Esophagus muscularis mucosa (tissue), 4 donors: ENCODE results near the gene DNAH14. TPM values are rescaled to one million over a fixed set of nuclear protein-coding genes. Genes with fewer than 3 reads are reported as not detected.

Source experiments
- DNase-seq: peaks from one replicate; pipeline ENCODE4 v3.0.0-alpha.2; 2017; ENCODE audit errors: extremely low spot score
- H3K27ac ChIP-seq, 4 donors: fragments of 200-600 bp; sonication (generic); replicated peaks in 1 of 4; 1 replicate in 3 of 4; 2 replicates in 1 of 4; pipeline ENCODE4 v1.5.1; 2016 to 2019; ENCODE audit warnings: mild to moderate bottlenecking in 1 of 4
- H3K27me3 ChIP-seq, 4 donors: fragments of 200-600 bp; sonication (generic); one replicate each; pipeline versions ENCODE4 v1.5.1 to v1.6.0; 2016 to 2019
- H3K36me3 ChIP-seq, 4 donors: fragments of 200-600 bp; sonication (generic); one replicate each; pipeline ENCODE4 v1.5.1; 2016 to 2019
- H3K4me1 ChIP-seq, 4 donors: fragments of 200-600 bp; sonication (generic); one replicate each; pipeline ENCODE4 v1.5.1; 2016 to 2019
- H3K4me3 ChIP-seq, 4 donors: fragments of 200-600 bp; sonication (generic); 1 replicate in 2 of 4; 2 replicates in 2 of 4; pipeline ENCODE4 v1.5.1; 2016 to 2019; ENCODE audit warnings: mild to moderate bottlenecking in 4 of 4, moderate library complexity in 1 of 4
- H3K9me3 ChIP-seq, 4 donors: fragments of 200-600 bp; sonication (generic); 1 replicate in 3 of 4; 2 replicates in 1 of 4; pipeline ENCODE4 v1.5.1; 2016 to 2019
- CTCF ChIP-seq, 3 experiments: fragments of 200-600 bp in 2 of 3; fragments of 450-650 bp in 1 of 3; sonication (generic) in 2 of 3; IDR thresholded peaks; one replicate each; pipeline ENCODE4 v1.5.1; 2017 to 2019; ENCODE audit warnings: antibody characterized with exemption in 3 of 3, mild to moderate bottlenecking in 2 of 3, moderate library complexity in 1 of 3
- EP300 ChIP-seq: sonication (generic); formaldehyde crosslinking; IDR thresholded peaks from one replicate; pipeline ENCODE4 v1.6.1; 2017; ENCODE audit warnings: antibody characterized with exemption
- POLR2A ChIP-seq: fragments of 450-650 bp; IDR thresholded peaks from one replicate; pipeline ENCODE4 v1.6.1; 2017; ENCODE audit warnings: antibody characterized with exemption, moderate library complexity, mild to moderate bottlenecking, low read depth
- POLR2AphosphoS5 ChIP-seq, 2 donors: sonication (generic); formaldehyde crosslinking; IDR thresholded peaks; one replicate each; pipeline ENCODE4 v1.6.1; 2017; ENCODE audit warnings: antibody characterized with exemption in 2 of 2
- WGBS: methylation state at CpG from one replicate; pipeline ENCODE4 v1.1.5; 2018; 5-methylcytosine and 5-hydroxymethylcytosine counted together
- intact Hi-C: fragments of 100-400 bp; cut with DNase I; formaldehyde crosslinking; loops from one replicate; pipeline ENCODE4 v1.15.1; 2023
- total RNA-seq, 4 donors: library from RNA; depleted of rRNA; stranded (reverse); fragments of >200 nt; gene quantifications; one replicate each; pipeline versions ENCODE4 v1.1.0 to v1.2.1, GENCODE V29; 2016

Gene DNAH14
- total RNA-seq, 4 donors from 2014 or later = 8.9 to 16.6 (median 15.6) TPM

DNA sequence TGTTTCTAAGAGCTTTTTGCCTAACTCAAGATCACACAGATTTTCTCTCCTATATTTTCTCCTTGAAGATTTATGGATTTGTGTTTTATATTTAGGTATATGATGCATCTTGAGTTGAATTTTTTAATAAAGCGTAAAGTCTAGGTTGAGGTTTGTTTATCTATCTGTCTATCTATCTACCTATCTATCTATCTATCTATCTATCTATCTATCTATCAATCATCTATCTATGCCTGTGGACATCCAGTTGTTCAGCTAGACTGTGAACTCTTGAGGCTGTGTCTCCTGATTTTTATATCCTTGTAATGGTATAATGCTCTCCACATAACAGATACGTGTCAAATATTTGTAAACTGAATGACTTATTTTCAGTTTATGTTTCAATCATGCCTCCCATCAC is 120.1 kb downstream of the DNAH14 start:
- intact Hi-C loops = no loop called here
- no peaks in the 10 kb centered on the region for H3K4me1 ChIP-seq

DNA sequence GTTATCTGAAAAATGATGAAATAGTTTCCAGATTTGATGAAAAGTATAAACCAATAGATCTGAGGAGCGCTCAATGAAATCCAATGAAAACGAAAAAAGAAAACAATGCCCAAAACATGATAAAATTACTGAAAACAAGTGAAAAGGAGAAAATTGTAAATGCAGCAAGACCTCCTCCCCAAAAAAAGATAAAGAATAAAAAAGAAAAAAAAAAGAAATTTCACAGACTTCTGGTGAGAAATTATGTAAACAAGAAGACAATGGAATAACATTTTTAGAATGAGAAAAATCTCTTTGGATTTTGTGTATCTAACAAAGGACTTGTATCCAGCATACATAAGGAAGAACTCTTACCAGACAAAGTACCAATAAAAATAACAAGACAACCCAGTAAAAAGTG is 134.2 kb downstream of the DNAH14 start:
- DNase-seq = no peak
- H3K9me3 ChIP-seq = no peaks in the 10 kb centered on the region
- H3K4me3 ChIP-seq = no peak overlapping the region
- no peaks in the 10 kb centered on the region for H3K27me3 ChIP-seq
- intact Hi-C loops = no loop called here
- H3K36me3 ChIP-seq = no peaks in the 10 kb centered on the region
- TF ChIP-seq EP300 (no peak), POLR2A (no peak), CTCF (IDR thresholded peaks at IDR 0.05) (no peak), POLR2AphosphoS5 (IDR thresholded peaks at IDR 0.05) (no peak)
- 96% methylated on average over 2 of the region's 2 CpGs for WGBS
- no peaks in the 10 kb centered on the region for H3K4me1 ChIP-seq
- no peak overlapping the region for H3K27ac ChIP-seq

More for the DNA sequence above, 120.1 kb downstream of the DNAH14 start:
- Histone ChIP-seq H3K27me3 (no peaks in the 10 kb centered on the region), H3K36me3 (no peaks in the 10 kb centered on the region), H3K27ac (no peak overlapping the region), H3K9me3 (no peaks in the 10 kb centered on the region), H3K4me3 (no peak overlapping the region)
- WGBS = 95% methylated on average over 2 of the region's 2 CpGs
- no peak for TF ChIP-seq POLR2A
- no peak for TF ChIP-seq EP300
- TF ChIP-seq CTCF (IDR thresholded peaks at IDR 0.05) = no peak
- TF ChIP-seq POLR2AphosphoS5 (IDR thresholded peaks at IDR 0.05) = no peak
- DNase-seq = no peak

- H3K36me3 ChIP-seq = no peaks in the 10 kb centered on the region
- DNase-seq = no peak
- H3K27ac ChIP-seq = no peak overlapping the region
- H3K9me3 ChIP-seq = peaks cover 0 to 31% (median 16%) of the 10 kb centered on the region in 4 donors
- H3K4me1 ChIP-seq = no peaks in the 10 kb centered on the region
- no peak for TF ChIP-seq POLR2A
- no peak for TF ChIP-seq POLR2AphosphoS5 (IDR thresholded peaks at IDR 0.05)
- H3K27me3 ChIP-seq = no peaks in the 10 kb centered on the region
- intact Hi-C loops = no loop called here
- no peak overlapping the region for H3K4me3 ChIP-seq
- WGBS = 66% methylated on average over 2 of the region's 2 CpGs
Measured at GRCh38 chr1:225070972-225071371, 141.5 kb downstream of the DNAH14 start.

DNA sequence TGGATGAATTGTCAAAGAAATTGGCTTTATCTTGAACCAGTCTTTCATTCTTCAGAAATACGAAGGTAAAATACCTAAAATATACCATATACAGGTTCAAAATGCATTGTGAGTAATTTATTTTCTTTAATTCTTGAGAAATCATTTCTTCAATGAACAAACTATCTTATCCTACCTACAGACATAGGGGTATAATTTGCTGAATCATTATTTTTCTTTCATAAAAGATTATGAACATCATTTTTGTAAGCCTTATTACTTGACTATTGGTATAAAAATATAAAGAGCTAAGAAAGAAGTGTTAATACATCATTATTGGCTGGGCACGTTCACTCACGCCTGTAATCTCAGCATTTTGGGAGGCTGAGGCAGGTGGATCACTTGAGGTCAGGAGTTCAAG is 167.7 kb downstream of the DNAH14 start:
- 87% methylated on average over 3 of the region's 3 CpGs for WGBS
- DNase-seq = no peak
- Histone ChIP-seq H3K27ac (no peak overlapping the region), H3K4me1 (no peaks in the 10 kb centered on the region), H3K4me3 (no peak overlapping the region), H3K27me3 (no peaks in the 10 kb centered on the region), H3K9me3 (peaks cover 0 to 19% (median 2%) of the 10 kb centered on the region in 4 donors), H3K36me3 (no peaks in the 10 kb centered on the region)
- intact Hi-C loops = no loop called here
- TF ChIP-seq POLR2AphosphoS5 (IDR thresholded peaks at IDR 0.05) = no peak

DNA sequence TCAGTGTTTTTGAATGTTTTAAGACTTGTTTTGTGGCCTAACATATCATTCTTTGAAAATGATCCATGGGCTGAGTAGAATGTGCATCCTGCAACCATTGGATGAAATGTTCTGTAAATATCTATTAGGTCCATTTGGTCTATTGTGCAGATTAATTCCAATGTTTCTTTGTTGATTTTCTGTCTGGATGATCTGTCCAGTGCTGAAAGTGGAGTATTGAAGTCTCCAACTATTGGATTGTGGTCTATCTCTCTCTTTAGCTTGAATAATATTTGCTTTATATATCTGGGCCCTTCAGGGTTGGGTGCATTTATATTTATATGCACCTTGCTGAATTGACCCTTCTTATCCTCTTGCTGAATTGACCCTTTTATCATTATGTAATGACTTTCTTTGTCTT is 181.5 kb downstream of the DNAH14 start:
- Histone ChIP-seq H3K4me1 (no peaks in the 10 kb centered on the region), H3K9me3 (no peaks in the 10 kb centered on the region), H3K27ac (no peak overlapping the region), H3K27me3 (no peaks in the 10 kb centered on the region), H3K4me3 (no peak overlapping the region), H3K36me3 (no peaks in the 10 kb centered on the region)
- intact Hi-C loops = no loop called here
- DNase-seq = no peak
- no peak for TF ChIP-seq POLR2AphosphoS5 (IDR thresholded peaks at IDR 0.05)
- TF ChIP-seq CTCF (IDR thresholded peaks at IDR 0.05) = no peak
- no peak for TF ChIP-seq EP300
- TF ChIP-seq POLR2A = no peak

GRCh38 chr1:225113265-225113664 is 183.8 kb downstream of the DNAH14 start:
- intact Hi-C loops = no loop called here
- no peak for DNase-seq
- Histone ChIP-seq H3K9me3 (no peaks in the 10 kb centered on the region), H3K27ac (no peak overlapping the region), H3K4me1 (no peaks in the 10 kb centered on the region), H3K36me3 (no peaks in the 10 kb centered on the region), H3K27me3 (no peaks in the 10 kb centered on the region), H3K4me3 (no peak overlapping the region)
- no peak for TF ChIP-seq POLR2AphosphoS5 (IDR thresholded peaks at IDR 0.05)
- no peak for TF ChIP-seq EP300
- no peak for TF ChIP-seq CTCF (IDR thresholded peaks at IDR 0.05)
- no peak for TF ChIP-seq POLR2A
- 100% methylated on average over 1 of the region's 1 CpG for WGBS
